Measurements from ENCODE around the gene MEIS1.

The MEIS1 gene

GRCh38 chr2:66544258-66544657 is 109.3 kb downstream of the MEIS1 start:
- DNase-seq, result no peak

DNA sequence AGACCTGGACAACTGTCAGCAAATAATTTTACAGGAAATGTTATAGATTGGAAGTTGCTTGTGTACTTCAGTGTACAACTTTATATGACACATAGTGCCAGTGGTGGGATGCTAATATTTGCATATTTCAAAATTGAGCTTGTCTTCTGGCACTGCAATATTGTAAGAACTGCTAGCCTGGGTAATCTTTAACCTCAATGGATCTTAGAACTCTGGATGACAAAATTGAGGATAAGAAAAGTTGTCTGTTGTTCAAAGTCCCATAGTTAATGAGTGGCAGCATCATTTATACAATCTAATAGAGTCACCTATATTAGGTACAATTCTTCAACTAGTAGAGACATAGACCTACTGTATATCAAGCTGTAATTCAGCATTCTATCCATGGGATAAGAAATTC is 110.3 kb downstream of the MEIS1 start:
- DNase-seq, result no peak

GRCh38 chr2:66547118-66547517 is 112.2 kb downstream of the MEIS1 start:
- DNase-seq, result no peak

- no peak for DNase-seq
Observed at GRCh38 chr2:66547887-66548286, 113.0 kb downstream of the MEIS1 start.

DNA sequence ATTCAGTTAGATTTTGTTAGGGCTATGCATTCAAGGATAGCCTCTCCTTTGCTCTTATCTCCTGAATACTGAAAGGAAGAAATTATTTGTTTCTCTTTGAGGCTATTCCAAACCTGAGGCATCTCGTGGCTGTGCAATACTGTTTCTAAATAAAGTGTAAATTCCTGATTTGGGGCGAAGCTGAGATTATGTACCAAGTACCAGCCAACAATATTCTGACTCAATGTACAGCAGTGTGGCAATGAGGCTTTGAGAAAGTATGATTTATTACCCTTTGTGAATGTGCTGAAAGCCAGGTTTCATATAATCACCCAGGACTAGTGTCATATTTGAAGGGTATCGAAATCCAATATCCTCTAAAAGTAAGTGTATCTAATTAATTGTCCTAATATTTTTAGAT is 113.5 kb downstream of the MEIS1 start:
- DNase-seq, result no peak

DNA sequence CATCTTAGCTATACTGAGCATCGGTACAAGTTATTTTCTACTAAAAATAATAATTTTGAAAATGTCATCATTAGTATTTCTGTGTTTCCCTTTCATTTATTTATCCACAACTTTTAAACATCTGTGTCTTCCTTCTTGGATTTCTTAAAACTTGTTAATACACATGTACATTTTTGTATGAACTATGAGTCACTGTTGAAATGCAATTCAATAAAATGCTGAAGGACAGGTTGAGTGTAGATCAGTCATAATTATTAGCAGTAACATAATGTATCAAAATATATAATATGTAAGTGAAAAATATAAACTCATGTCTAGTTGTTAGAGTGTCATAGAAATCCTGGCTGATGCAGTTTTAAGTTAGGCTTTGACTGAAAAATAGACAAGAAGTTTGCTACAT is 115.9 kb downstream of the MEIS1 start:
- no peak for DNase-seq

DNA sequence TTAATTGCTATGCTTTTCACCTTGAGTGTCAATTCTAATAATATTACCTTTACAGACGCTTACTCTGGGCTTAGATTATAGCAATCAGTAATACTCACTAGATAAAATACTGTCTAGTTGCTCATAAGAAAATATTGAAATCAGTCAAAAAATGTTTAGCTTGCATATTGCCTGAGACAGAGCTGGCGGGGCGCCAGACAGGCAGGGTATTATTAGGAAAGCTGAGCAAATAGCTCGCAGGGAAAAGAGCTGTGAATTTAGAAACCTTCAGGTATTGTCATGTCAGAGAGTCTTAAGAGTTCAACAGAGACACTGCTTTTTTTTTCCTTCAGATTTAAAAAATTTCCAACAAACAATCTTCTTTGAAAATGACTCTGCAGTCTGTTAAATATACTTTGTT is 118.4 kb downstream of the MEIS1 start:
- no peak for DNase-seq

DNA sequence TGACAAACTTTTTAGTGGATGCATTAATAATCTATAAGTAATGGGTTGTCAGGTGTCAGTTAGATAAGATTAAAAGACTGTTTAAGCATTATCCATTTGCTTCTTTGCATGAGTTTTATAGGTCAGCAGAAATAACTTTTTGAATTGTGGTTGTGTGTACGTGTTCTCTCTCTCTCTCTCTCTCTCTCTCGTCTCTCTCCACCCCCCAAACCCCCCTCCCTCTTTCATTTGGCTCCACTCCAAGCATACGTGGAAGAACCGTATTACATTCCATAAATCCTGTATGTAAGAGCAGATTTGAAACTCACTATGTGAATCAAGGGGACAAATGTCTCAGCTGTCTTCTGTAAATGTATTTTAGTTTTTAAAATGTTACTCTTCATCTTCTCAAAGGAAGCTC is 120.2 kb downstream of the MEIS1 start:
- DNase-seq, result no peak

GRCh38 chr2:66555501-66556324 is 120.8 kb downstream of the MEIS1 start:
- no peak for DNase-seq

GRCh38 chr2:66559672-66560071 is 124.7 kb downstream of the MEIS1 start:
- DNase-seq, result no peak

DNA sequence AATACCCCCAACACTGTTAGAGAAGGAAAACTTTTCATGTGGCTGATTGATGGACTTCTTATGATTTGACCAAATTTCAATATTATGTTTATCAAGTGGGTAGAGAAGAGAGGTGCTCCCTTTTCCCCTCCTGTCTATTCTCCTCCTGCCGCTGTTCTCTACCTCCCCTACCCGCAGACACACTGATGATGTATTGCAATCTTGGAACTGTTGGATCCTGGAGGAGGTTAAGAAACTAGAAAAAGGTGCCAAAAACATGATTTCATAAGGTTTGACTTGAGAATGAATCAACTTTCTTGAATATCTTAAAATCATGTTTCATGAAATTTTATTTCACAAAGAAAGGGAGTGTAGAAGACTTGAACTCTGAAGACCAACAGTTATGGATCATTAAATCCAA is 125.8 kb downstream of the MEIS1 start:
- no peak for DNase-seq

- DNase-seq, result no peak
Observed at GRCh38 chr2:66561645-66562303, 126.8 kb downstream of the MEIS1 start.

DNA sequence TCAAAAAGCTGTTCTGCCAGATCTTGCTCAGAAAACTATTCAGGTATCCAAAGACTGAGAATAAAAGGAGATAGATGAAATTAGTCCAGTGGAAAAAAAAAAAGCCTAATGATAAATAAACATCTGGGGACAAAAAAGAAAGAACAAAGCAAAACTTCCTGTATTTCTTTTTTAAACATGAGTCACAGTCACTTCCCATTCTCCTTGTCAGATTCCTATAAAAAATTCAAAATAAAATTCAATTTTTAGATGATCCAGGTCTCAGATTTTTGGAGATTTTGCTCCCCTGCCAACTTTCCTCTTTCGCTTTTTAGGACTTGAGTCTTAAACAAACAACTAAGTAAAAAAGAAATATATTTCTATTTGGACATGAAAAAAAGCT is 127.4 kb downstream of the MEIS1 start:
- no peak for DNase-seq

- DNase-seq, result no peak
Observed at GRCh38 chr2:66563473-66563872, 128.5 kb downstream of the MEIS1 start.

GRCh38 chr2:66565291-66565690 is 130.4 kb downstream of the MEIS1 start:
- no peak for DNase-seq

GRCh38 chr2:66566726-66567399 is 131.9 kb downstream of the MEIS1 start:
- DNase-seq, result no peak

DNA sequence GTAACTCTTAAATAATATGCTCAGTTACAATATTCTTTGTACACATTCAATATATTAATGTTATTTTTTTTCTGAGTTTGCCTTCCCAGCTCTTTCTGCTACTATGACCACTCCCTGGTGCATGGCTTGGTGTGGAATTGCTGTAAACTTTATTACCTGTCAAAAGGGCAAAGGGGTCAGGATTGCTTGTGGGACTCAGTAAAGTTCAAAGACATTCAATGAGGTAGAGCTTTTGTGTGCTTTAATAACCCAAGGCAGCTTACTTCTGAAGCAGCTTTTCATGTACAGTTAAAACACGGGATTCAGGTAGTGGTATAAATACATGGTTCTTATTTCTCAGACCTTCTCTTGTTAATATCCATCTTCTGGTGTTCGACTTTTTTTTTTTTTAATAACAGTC is 132.8 kb downstream of the MEIS1 start:
- DNase-seq, result no peak

DNA sequence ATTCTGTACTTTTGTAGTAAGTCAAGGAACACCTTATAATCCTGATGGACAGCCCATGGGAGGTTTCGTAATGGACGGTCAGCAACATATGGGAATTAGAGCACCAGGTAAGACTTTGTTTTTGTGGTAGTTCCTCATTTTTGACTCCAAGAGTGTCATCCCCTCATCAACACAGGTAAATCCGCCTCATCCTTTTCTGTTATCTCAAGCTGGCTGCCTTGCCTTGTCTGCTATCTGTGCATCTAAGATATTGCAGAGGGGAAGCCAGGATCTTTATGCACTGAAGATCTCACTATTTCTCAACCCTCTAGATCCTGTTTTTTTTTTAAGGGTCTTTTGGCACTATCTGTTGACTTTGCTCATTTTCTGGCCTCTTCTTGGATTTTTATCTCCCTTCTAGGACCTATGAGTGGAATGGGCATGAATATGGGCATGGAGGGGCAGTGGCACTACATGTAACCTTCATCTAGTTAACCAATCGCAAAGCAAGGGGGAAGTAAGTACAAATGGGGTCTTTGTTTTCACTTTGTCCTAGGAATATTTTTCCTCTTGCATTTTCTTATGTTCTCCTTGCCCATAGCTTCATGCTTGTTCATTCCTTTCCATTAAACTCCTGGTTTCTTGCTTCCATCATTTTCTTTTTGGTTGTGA is 133.8 kb downstream of the MEIS1 start:
- DNase-seq, result no peak

DNA sequence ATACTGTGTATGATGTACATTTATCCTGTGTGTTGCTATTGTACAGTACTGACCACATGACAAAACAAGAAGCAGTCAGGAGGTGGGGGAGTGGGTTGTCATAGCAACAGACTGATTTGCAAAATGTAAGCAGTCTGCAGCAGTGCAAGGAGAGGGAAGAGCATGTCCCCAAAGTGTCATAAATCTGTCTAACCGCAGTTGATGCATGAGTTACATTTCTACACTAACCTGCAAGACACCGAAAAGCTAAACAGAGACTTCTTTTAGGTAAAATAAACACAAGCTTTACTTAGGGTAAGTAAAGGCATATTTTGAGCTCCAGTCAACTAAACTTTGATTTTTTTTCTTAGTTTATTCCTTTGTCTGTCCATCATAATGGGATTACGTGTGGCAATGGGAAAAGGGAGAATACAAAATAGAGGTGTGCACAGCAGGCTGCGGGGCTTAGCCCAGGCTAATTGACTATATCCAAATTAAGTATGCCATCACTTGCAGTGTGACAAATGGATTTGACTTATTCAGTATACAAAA is 134.5 kb downstream of the MEIS1 start:
- no peak for DNase-seq

DNA sequence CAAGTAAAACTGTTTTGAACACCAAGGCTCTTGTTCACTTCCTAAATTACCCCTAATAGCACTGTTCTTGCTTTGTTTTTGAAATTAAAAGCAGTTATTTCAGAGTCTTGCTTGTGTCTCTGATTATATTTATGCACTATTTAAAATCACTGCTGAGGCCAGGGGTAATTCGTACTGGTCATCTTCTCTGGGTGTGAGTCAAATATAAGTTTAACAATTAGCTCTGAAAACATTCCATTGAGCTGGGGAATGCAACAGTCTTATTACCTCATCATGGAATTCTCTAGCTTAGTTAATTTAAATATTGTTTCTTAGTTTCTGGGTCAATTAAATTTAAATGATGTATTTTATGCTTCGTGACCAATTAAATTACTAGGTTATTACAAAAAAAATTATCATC is 135.0 kb downstream of the MEIS1 start:
- no peak for DNase-seq

- no peak for DNase-seq
Observed at GRCh38 chr2:66570471-66570870, 135.5 kb downstream of the MEIS1 start.

GRCh38 chr2:66571918-66572317 is 137.0 kb downstream of the MEIS1 start:
- no peak for DNase-seq

DNA sequence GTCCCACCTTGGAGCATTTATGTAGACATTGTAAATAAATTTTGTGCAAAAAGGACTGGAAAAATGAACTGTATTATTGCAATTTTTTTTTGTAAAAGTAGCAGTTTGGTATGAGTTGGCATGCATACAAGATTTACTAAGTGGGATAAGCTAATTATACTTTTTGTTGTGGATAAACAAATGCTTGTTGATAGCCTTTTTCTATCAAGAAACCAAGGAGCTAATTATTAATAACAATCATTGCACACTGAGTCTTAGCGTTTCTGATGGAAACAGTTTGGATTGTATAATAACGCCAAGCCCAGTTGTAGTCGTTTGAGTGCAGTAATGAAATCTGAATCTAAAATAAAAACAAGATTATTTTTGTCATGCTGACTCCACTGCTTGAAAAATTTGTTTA is 137.5 kb downstream of the MEIS1 start:
- DNase-seq, result no peak
